RWPE2 (cell line): ENCODE data around the gene AARS2.
"Not testable (repeated sequence)": the region's sequence is repeated elsewhere in the genome, so short reads cannot be mapped to it uniquely, and the experiment has no call there.

Source experiments
- ATAC-seq: fragments of 200-7000 bp; cut with Tn5 transposase; 3 replicates; pipeline ENCODE4 v1.9.1; 2021; ENCODE audit warnings: low read depth
- DNase-seq: peaks from one replicate; pipeline ENCODE4 v3.0.0-alpha.2; 2020; ENCODE audit warnings: low spot score
- H3K27ac ChIP-seq: fragments of 450-650 bp; 2 replicates; pipeline ENCODE4 v1.5.1; 2017; ENCODE audit warnings: mild to moderate bottlenecking; ENCODE audit not compliant: poor library complexity, severe bottlenecking
- H3K27me3 ChIP-seq: fragments of 250-450 bp; sonication (Bioruptor Pico); 2 replicates; pipeline ENCODE4 v1.5.1; 2021; ENCODE audit warnings: mild to moderate bottlenecking, moderate library complexity; ENCODE audit not compliant: insufficient read depth, poor library complexity, severe bottlenecking
- H3K36me3 ChIP-seq: fragments of 250-450 bp; sonication (Bioruptor Pico); 2 replicates; pipeline ENCODE4 v1.5.1; 2020; ENCODE audit warnings: low read depth, mild to moderate bottlenecking, moderate library complexity
- H3K4me1 ChIP-seq: fragments of 250-450 bp; sonication (Bioruptor Pico); 2 replicates; pipeline ENCODE4 v1.5.1; 2021; ENCODE audit warnings: mild to moderate bottlenecking, moderate library complexity; ENCODE audit not compliant: insufficient read depth, poor library complexity, severe bottlenecking
- H3K4me3 ChIP-seq: fragments of 250-450 bp; sonication (Bioruptor Pico); 2 replicates; pipeline ENCODE4 v1.5.1; 2021; ENCODE audit warnings: mild to moderate bottlenecking, moderate library complexity; ENCODE audit not compliant: severe bottlenecking
- H3K9me3 ChIP-seq: fragments of 250-450 bp; sonication (Bioruptor Pico); 2 replicates; pipeline ENCODE4 v1.5.1; 2021; ENCODE audit warnings: mild to moderate bottlenecking, moderate library complexity; ENCODE audit not compliant: severe bottlenecking
- TF ChIP-seq, protein P1 (sequence below): fragments of 450-650 bp; IDR thresholded peaks from one replicate; pipeline ENCODE4 v1.5.1; 2017; ENCODE audit warnings: mild to moderate bottlenecking, moderate library complexity; ENCODE audit not compliant: poor library complexity, severe bottlenecking

The AARS2 gene

DNA sequence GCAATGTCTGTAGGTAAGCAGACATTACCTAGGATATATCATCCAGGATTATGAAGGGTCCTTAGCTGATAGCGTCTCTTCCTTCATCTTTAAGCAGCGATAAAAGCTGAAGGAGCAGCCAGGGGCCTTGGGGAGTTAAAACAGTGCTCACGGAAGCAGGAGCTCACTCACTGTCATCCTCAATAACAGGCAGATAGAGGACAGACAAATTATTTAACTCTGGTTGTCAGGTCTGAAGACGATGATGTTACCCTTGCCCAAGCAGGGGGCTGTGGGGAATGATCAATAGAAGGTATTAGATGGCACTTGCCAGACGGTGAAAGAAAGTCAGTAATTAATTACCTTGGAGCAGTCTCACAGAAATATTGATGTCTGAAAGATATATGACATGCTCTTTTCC, 16.7 kb upstream of the AARS2 start:
- ATAC-seq (no peak), DNase-seq (no peak)
- H3K4me3 ChIP-seq: no peak overlapping the region
- no peaks in the 10 kb centered on the region for H3K4me1 ChIP-seq
- no peaks in the 10 kb centered on the region for H3K36me3 ChIP-seq
- no peak overlapping the region for H3K27ac ChIP-seq
- no peaks in the 10 kb centered on the region for H3K9me3 ChIP-seq
- TF ChIP-seq, protein P1, sequence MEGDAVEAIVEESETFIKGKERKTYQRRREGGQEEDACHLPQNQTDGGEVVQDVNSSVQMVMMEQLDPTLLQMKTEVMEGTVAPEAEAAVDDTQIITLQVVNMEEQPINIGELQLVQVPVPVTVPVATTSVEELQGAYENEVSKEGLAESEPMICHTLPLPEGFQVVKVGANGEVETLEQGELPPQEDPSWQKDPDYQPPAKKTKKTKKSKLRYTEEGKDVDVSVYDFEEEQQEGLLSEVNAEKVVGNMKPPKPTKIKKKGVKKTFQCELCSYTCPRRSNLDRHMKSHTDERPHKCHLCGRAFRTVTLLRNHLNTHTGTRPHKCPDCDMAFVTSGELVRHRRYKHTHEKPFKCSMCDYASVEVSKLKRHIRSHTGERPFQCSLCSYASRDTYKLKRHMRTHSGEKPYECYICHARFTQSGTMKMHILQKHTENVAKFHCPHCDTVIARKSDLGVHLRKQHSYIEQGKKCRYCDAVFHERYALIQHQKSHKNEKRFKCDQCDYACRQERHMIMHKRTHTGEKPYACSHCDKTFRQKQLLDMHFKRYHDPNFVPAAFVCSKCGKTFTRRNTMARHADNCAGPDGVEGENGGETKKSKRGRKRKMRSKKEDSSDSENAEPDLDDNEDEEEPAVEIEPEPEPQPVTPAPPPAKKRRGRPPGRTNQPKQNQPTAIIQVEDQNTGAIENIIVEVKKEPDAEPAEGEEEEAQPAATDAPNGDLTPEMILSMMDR: no peak
- peaks cover 8% of the 10 kb centered on the region for H3K27me3 ChIP-seq

- not testable (repeated sequence) for H3K27me3 ChIP-seq, ATAC-seq, H3K36me3 ChIP-seq, DNase-seq, H3K9me3 ChIP-seq, H3K4me3 ChIP-seq, H3K4me1 ChIP-seq, H3K27ac ChIP-seq
These were observed 15.1 kb upstream of the AARS2 start for GRCh38 chr6:44328203-44328602.

- TF ChIP-seq, protein P1: no peak
- no peaks in the 10 kb centered on the region for H3K9me3 ChIP-seq
- H3K4me3 ChIP-seq: no peak overlapping the region
- DNase-seq (no peak), ATAC-seq (no peak)
- no peak overlapping the region for H3K27ac ChIP-seq
- peaks cover 8% of the 10 kb centered on the region for H3K27me3 ChIP-seq
- H3K36me3 ChIP-seq: no peaks in the 10 kb centered on the region
- no peaks in the 10 kb centered on the region for H3K4me1 ChIP-seq
These were observed 14.6 kb upstream of the AARS2 start for GRCh38 chr6:44327760-44328159.

GRCh38 chr6:44327096-44327495, 13.9 kb upstream of the AARS2 start:
- ATAC-seq: no peak
- Histone ChIP-seq H3K27me3 (peaks cover 8% of the 10 kb centered on the region), H3K4me1 (no peaks in the 10 kb centered on the region), H3K27ac (no peak overlapping the region), H3K4me3 (no peak overlapping the region), H3K9me3 (no peaks in the 10 kb centered on the region), H3K36me3 (no peaks in the 10 kb centered on the region)
- TF ChIP-seq, protein P1: no peak
- no peak for DNase-seq

DNA sequence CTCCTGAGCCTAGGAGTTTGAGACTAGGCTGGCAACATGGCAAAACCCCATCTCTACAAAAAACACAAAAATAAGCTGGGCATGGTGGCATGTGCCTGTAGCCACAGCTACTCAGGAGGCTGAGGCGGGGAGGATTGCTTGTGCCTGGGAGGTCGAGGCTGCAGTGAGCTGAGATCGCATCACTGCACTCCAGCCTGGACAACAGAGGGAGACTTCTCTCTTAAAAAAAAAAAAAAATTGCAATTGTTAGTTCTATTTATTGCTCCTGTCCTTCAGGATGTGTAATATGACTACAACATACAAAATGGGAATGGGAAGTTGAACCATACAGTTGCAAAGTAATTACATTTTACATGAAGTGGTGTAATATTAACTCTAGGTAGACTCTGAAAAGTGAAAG, 8.1 kb upstream of the AARS2 start:
- Histone ChIP-seq H3K4me3 (no peak overlapping the region), H3K36me3 (no peaks in the 10 kb centered on the region), H3K27ac (no peak overlapping the region), H3K4me1 (no peaks in the 10 kb centered on the region), H3K27me3 (peaks cover 8% of the 10 kb centered on the region), H3K9me3 (no peaks in the 10 kb centered on the region)
- TF ChIP-seq, protein P1: no peak
- ATAC-seq (no peak), DNase-seq (no peak)

GRCh38 chr6:44317136-44317631, 4.0 kb upstream of the AARS2 start:
- ATAC-seq, H3K27ac ChIP-seq, H3K4me1 ChIP-seq, H3K36me3 ChIP-seq, H3K9me3 ChIP-seq, H3K27me3 ChIP-seq, H3K4me3 ChIP-seq, DNase-seq: not testable (repeated sequence)
